Measurements from ENCODE around the gene PLEKHH3. TPM values are rescaled to one million over a fixed set of nuclear protein-coding genes. Genes with fewer than 3 reads are reported as not detected.
"Not testable (repeated sequence)": the region's sequence is repeated elsewhere in the genome, so short reads cannot be mapped to it uniquely, and the experiment has no call there.

PLEKHH3 gene
- total RNA-seq, 1 experiment from 2014 or later: 11.9 TPM

- no peaks in the 10 kb centered on the region for H3K9me3 ChIP-seq (ENCODE audit: low read depth, low read length, poor library complexity, severe bottlenecking)
- H3K36me3 ChIP-seq (ENCODE audit: insufficient read depth, low read length, poor library complexity, severe bottlenecking): no peaks in the 10 kb centered on the region
- BruUV-seq (replicated peaks): no TSS peak
- no peak for DNase-seq (ENCODE audit: low spot score)
- ChIA-PET POLR2A (ENCODE audit: low non-redundant PET) (no interaction called here), CTCF (no interaction called here)
- intact Hi-C loops (cut with micrococcal nuclease; ENCODE audit: unreplicated experiment): no loop called here
- H3K4me1 ChIP-seq (ENCODE audit: insufficient read depth, low read length, poor library complexity, severe bottlenecking): no peaks in the 10 kb centered on the region
- H3K4me3 ChIP-seq (ENCODE audit: low read depth, low read length, poor library complexity, severe bottlenecking): no peak overlapping the region
- TF ChIP-seq EZH2 (IDR thresholded peaks at IDR 0.05; ENCODE audit: borderline replicate concordance, low read depth, low read length, poor library complexity, severe bottlenecking): no peak
- TF ChIP-seq, protein P1, sequence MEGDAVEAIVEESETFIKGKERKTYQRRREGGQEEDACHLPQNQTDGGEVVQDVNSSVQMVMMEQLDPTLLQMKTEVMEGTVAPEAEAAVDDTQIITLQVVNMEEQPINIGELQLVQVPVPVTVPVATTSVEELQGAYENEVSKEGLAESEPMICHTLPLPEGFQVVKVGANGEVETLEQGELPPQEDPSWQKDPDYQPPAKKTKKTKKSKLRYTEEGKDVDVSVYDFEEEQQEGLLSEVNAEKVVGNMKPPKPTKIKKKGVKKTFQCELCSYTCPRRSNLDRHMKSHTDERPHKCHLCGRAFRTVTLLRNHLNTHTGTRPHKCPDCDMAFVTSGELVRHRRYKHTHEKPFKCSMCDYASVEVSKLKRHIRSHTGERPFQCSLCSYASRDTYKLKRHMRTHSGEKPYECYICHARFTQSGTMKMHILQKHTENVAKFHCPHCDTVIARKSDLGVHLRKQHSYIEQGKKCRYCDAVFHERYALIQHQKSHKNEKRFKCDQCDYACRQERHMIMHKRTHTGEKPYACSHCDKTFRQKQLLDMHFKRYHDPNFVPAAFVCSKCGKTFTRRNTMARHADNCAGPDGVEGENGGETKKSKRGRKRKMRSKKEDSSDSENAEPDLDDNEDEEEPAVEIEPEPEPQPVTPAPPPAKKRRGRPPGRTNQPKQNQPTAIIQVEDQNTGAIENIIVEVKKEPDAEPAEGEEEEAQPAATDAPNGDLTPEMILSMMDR (conservative IDR thresholded peaks at IDR 0.05; ENCODE audit: low read depth, low read length): no peak
- no peak overlapping the region for H3K27ac ChIP-seq (ENCODE audit: low read depth, low read length, poor library complexity, severe bottlenecking)
- H3K27me3 ChIP-seq (replicated peaks; ENCODE audit: insufficient read depth, low read depth, low read length, poor library complexity): no peaks in the 10 kb centered on the region
Measured at GRCh38 chr17:42639525-42640113, 37.2 kb downstream of the PLEKHH3 start.

DNA sequence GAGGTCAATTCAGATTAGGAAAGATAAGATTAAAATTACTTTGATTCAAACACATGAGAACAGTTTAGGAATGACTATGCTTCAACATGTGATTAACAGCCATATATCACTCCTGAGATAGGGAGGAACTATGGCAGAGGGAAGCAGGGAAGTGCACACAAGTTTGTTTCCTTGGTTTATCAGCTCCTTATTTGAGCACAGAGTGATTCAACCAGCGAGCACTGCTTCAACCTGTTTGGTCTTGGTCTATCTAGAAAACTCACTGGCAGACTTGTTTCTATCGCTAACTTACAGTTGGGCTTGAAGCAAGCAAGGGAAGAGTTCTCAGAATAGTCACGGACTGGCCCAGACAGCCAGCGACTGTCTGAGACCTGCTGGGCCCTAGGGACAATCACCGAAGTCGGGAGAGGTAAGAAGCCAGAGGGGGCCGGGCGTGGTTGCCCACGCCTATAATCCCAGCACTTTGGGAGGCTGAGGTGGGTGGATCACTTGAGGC, 43.8 kb downstream of the PLEKHH3 start:
- no peaks in the 10 kb centered on the region for H3K9me3 ChIP-seq (ENCODE audit: low read depth, low read length, poor library complexity, severe bottlenecking)
- H3K36me3 ChIP-seq (ENCODE audit: insufficient read depth, low read length, poor library complexity, severe bottlenecking): no peaks in the 10 kb centered on the region
- POLR2A ChIA-PET (ENCODE audit: low non-redundant PET): no interaction called here
- intact Hi-C loops (cut with micrococcal nuclease; ENCODE audit: unreplicated experiment): no loop called here
- no peak for DNase-seq (ENCODE audit: low spot score)
- BruUV-seq (replicated peaks): no TSS peak
- CTCF ChIA-PET: no interaction called here
- H3K4me1 ChIP-seq (ENCODE audit: insufficient read depth, low read length, poor library complexity, severe bottlenecking): no peaks in the 10 kb centered on the region
- H3K27ac ChIP-seq (ENCODE audit: low read depth, low read length, poor library complexity, severe bottlenecking): no peak overlapping the region
- H3K4me3 ChIP-seq (ENCODE audit: low read depth, low read length, poor library complexity, severe bottlenecking): no peak overlapping the region
- TF ChIP-seq, protein P1 (conservative IDR thresholded peaks at IDR 0.05; ENCODE audit: low read depth, low read length): no peak
- no peak for TF ChIP-seq EZH2 (IDR thresholded peaks at IDR 0.05; ENCODE audit: borderline replicate concordance, low read depth, low read length, poor library complexity, severe bottlenecking)
- H3K27me3 ChIP-seq (replicated peaks; ENCODE audit: insufficient read depth, low read depth, low read length, poor library complexity): no peaks in the 10 kb centered on the region

DNA sequence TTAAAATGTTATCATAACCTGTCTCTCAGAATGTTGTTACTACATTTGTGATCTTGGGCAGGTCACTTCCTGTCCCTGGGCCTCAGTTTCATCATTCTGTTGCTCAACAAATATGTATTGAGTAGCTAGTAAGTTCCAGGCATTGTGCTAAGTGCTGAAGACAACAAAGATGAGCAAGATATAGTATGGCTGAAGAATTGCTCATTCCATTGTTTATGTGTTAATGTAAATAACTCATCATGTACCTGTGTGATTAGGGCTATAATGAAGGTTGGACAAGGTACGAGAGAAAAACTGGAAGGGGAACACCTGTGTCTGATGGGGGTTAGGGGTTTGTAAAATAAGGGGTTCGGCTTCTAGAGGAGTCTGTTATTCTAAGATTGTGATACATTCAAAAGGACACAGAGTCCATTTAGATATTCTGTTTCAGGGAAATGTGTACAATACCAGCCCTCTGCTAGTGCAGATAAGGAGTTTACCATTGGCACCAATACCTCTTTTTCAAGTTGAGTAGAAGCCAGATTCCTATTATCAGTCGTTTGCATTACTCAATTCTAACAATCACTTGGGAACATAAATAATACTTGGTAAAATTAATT, 47.3 kb downstream of the PLEKHH3 start:
- no TSS peak for BruUV-seq (replicated peaks)
- Histone ChIP-seq H3K4me1 (ENCODE audit: insufficient read depth, low read length, poor library complexity, severe bottlenecking) (no peaks in the 10 kb centered on the region), H3K4me3 (ENCODE audit: low read depth, low read length, poor library complexity, severe bottlenecking) (no peak overlapping the region), H3K27ac (ENCODE audit: low read depth, low read length, poor library complexity, severe bottlenecking) (no peak overlapping the region), H3K9me3 (ENCODE audit: low read depth, low read length, poor library complexity, severe bottlenecking) (no peaks in the 10 kb centered on the region), H3K27me3 (replicated peaks; ENCODE audit: insufficient read depth, low read depth, low read length, poor library complexity) (no peaks in the 10 kb centered on the region), H3K36me3 (ENCODE audit: insufficient read depth, low read length, poor library complexity, severe bottlenecking) (no peaks in the 10 kb centered on the region)
- intact Hi-C loops (cut with micrococcal nuclease; ENCODE audit: unreplicated experiment): no loop called here
- DNase-seq (ENCODE audit: low spot score): no peak
- TF ChIP-seq EZH2 (IDR thresholded peaks at IDR 0.05; ENCODE audit: borderline replicate concordance, low read depth, low read length, poor library complexity, severe bottlenecking): no peak
- TF ChIP-seq, protein P1 (conservative IDR thresholded peaks at IDR 0.05; ENCODE audit: low read depth, low read length): no peak
- CTCF ChIA-PET: no interaction called here
- POLR2A ChIA-PET (ENCODE audit: low non-redundant PET): no interaction called here

DNA sequence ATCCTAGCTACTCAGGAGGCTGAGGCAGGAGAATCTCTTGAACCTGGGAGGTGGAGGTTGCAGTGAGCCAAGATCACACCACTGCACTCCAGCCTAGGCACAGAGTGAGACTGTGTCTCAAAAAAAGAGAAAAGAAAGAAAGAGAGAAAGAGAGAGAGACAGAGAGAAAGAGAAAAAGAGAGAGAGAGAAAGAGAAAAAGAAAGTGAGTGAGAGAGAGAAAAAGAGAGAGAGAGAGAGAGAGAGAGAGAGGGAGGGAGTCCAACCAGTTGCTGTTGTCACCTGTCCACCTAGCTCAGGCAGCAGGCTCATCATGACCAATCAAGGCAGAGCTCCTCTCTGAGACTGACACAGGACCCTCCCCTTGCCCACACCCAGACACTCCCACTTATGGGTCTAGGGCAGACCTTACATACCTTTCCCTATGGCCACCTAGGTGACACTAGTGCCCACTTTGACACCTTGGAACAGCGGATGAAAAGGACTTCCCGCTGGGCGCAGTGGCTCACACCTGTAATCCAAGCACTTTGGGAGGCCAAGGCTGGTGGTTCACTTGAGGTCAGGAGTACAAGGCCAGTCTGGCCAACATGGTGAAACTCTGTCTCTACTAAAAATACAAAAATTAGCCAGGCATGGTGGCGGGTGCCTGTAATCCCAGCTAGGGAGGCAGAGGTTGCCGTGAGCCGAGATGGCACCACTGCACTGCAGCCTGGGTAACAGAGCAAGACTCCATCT, 49.6 kb downstream of the PLEKHH3 start:
- H3K36me3 ChIP-seq (ENCODE audit: insufficient read depth, low read length, poor library complexity, severe bottlenecking); POLR2A ChIA-PET (ENCODE audit: low non-redundant PET); DNase-seq (ENCODE audit: low spot score); H3K4me1 ChIP-seq (ENCODE audit: insufficient read depth, low read length, poor library complexity, severe bottlenecking); H3K27me3 ChIP-seq (replicated peaks; ENCODE audit: insufficient read depth, low read depth, low read length, poor library complexity); CTCF ChIA-PET; BruUV-seq (replicated peaks); H3K4me3 ChIP-seq (ENCODE audit: low read depth, low read length, poor library complexity, severe bottlenecking); intact Hi-C loops (cut with micrococcal nuclease; ENCODE audit: unreplicated experiment); H3K9me3 ChIP-seq (ENCODE audit: low read depth, low read length, poor library complexity, severe bottlenecking); H3K27ac ChIP-seq (ENCODE audit: low read depth, low read length, poor library complexity, severe bottlenecking): not testable (repeated sequence)

Data from A673 (cell line).